Naive B cell (primary cell): ENCODE measurements around the gene EML4. TPM values are rescaled to one million over a fixed set of nuclear protein-coding genes. Genes with fewer than 3 reads are reported as not detected.
"Not testable (repeated sequence)": the region's sequence is repeated elsewhere in the genome, so short reads cannot be mapped to it uniquely, and the experiment has no call there.

Experiments
- ATAC-seq, 2 donors: fragments of 150-1000 bp; cut with Tn5 transposase; 2 replicates each; pipeline ENCODE4 v1.10.0; 2021; ENCODE audit warnings: low read depth in 2 of 2, mild to moderate bottlenecking in 2 of 2, moderate library complexity in 2 of 2
- DNase-seq: peaks from one replicate; pipeline ENCODE4 v3.0.0; 2022
- H3K27ac Mint-ChIP-seq, 6 donors: one replicate each; pipeline ENCODE4 v1.8.0; 2020 to 2022; ENCODE audit warnings: mild to moderate bottlenecking in 6 of 6, mixed read lengths in 6 of 6, moderate library complexity in 5 of 6, inconsistent platforms in 2 of 6
- H3K27me3 Mint-ChIP-seq, 3 donors: one replicate each; pipeline ENCODE4 v1.8.0; 2021 to 2022; ENCODE audit warnings: mixed read lengths in 3 of 3, mild to moderate bottlenecking in 1 of 3
- H3K36me3 Mint-ChIP-seq, 2 donors: one replicate each; pipeline ENCODE4 v1.8.0; 2020 to 2022; ENCODE audit warnings: mixed read lengths in 2 of 2, inconsistent platforms in 1 of 2, mild to moderate bottlenecking in 1 of 2
- H3K4me1 Mint-ChIP-seq, 3 donors: one replicate each; pipeline ENCODE4 v1.8.0; 2020 to 2022; ENCODE audit warnings: mixed read lengths in 3 of 3, inconsistent platforms in 1 of 3, mild to moderate bottlenecking in 1 of 3, moderate library complexity in 1 of 3
- H3K4me3 Mint-ChIP-seq, 8 donors: one replicate each; pipeline ENCODE4 v1.8.0; 2020 to 2022; ENCODE audit warnings: mild to moderate bottlenecking in 8 of 8, mixed read lengths in 8 of 8, moderate library complexity in 8 of 8, inconsistent platforms in 2 of 8
- H3K9me3 Mint-ChIP-seq, 7 donors: one replicate each; pipeline ENCODE4 v1.8.0; 2020 to 2022; ENCODE audit warnings: mixed read lengths in 7 of 7, mild to moderate bottlenecking in 5 of 7, inconsistent platforms in 2 of 7, moderate library complexity in 1 of 7
- polyA plus RNA-seq, 6 donors: library from polyadenylated mRNA; unstranded; fragments of 300-500 nt; fragmentation: Illumina TruSeq; gene quantifications; one replicate each; pipeline ENCODE4 v1.2.3, GENCODE V29; 2021; ENCODE audit warnings: low read depth in 6 of 6

Gene EML4
- polyA plus RNA-seq, 6 donors from 2014 or later: 33.3 to 77.6 (median 62.5) TPM

DNA sequence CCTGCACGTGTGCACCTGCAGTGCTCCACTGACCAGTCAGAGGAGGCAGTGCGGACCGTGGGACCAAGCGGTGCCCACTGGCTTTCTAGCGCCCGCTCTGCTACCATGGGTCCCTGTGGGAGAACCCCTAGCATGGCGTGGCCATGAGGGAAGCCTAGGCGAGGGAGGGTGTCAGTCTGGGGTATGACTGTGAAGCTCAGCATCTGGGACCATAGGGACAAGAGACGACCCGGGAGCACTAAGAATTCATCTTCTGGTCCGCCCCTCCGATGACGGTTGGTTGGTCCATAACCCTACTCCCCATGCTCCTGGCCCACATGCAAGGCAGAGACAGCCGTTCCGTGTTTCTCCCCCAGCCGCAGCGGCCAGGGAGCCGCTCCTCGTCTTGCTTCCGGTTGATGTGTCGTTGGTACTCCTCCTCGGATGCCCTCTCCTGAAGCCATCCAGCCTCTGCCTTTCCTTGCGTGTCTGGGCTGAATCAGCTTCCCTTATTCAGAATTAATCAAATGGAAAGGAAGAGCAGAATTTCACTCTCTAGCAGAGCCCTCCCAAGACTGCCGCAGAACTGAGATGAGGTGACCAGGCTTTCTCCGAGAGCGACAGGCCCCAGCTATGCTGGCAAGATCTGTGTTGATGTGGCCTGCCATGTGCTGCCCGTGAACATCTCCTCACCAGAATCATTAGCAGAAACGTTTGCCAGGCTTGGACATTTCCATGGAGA, 168.9 kb downstream of the EML4 start:
- Mint-ChIP-seq H3K27ac (peak overlapping the region in 5 of 6 donors; percentile 42 to 76 (median 52)), H3K9me3 (peaks cover 0 to 3% (median 0%) of the 10 kb centered on the region in 7 donors), H3K27me3 (no peaks in the 10 kb centered on the region), H3K4me3 (no peak overlapping the region), H3K4me1 (peaks cover 10 to 20% (median 11%) of the 10 kb centered on the region in 3 donors), H3K36me3 (peaks cover 18 to 41% of the 10 kb centered on the region in 2 donors)
- no peak for ATAC-seq
- DNase-seq: no peak

DNA sequence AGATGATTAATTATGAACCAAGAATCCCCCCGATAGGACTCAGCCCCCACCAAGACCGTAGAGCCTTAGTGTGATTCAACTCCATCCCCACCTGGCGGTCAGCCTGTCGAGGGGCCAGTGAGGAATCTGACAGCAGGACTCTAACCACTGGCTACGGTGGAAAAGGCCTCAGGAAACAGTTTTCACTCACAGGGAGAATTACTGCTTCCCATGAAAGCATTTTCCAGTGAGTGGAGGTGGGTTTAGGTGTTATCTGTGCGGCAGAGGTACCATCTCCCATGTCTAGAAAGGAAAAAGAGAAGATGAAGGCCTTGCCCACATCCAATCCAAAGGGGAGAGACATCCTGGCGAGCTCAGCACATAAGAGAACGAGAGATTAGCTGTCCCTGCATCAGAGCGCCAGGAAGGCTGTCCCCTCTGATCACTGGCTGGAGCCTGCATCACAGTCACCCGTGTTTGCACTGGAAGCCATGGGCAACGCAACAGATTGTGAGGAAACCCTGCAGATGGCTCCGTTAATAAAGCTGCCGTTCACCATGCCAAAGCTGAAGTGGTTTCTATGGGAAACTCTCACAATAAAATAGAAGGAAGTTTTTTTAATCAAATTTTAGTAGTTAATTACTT, 169.5 kb downstream of the EML4 start:
- Mint-ChIP-seq H3K36me3 (peaks cover 11 to 39% of the 10 kb centered on the region in 2 donors), H3K4me1 (peaks cover 11 to 20% (median 14%) of the 10 kb centered on the region in 3 donors), H3K4me3 (no peak overlapping the region), H3K27ac (peak overlapping the region in 4 of 6 donors; percentile 45 to 76 (median 54)), H3K9me3 (peaks cover 0 to 3% (median 0%) of the 10 kb centered on the region in 7 donors), H3K27me3 (no peaks in the 10 kb centered on the region)
- ATAC-seq: no peak
- no peak for DNase-seq

DNA sequence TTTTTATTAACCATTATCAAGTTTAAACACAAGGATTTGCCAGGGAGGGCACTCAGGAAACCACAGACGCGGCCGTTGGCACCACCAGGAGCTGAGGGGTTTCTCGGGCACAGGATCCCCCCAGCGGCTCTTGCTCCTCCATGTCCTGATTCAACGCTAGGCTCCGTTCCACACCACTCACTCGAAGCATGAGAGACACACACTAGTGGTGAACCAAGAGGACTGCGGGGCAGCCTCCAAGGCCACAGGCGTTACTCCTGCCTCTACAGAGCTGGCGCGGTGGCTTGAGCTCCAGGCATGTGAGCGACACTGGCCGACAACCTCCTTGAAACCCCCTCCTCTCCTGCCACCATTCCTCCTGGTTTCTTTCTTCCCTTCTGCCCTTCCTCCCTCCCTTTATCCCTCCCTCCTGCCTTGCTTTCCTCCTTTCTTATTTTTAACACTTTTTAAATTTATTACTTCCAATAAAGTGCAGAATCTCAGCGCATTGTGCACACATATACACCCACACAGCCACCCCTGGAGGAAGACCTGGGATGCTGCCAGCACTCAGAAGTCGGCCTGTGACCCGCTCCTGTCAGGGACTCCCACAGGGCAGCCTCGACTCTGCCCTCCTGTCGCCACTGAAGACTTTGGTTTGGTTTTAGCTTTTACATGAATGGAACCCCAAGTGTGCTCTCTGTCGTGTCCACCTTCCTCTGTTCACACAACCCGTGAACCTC, 170.2 kb downstream of the EML4 start:
- Mint-ChIP-seq H3K36me3 (peaks cover 8 to 40% of the 10 kb centered on the region in 2 donors), H3K4me1 (peaks cover 11 to 20% (median 14%) of the 10 kb centered on the region in 3 donors), H3K4me3 (no peak overlapping the region), H3K27me3 (no peaks in the 10 kb centered on the region), H3K9me3 (peaks cover 0 to 3% (median 0%) of the 10 kb centered on the region in 7 donors), H3K27ac (peak overlapping the region in 3 of 6 donors; percentile 37 to 69 (median 38))
- ATAC-seq (no peak), DNase-seq (no peak)

DNA sequence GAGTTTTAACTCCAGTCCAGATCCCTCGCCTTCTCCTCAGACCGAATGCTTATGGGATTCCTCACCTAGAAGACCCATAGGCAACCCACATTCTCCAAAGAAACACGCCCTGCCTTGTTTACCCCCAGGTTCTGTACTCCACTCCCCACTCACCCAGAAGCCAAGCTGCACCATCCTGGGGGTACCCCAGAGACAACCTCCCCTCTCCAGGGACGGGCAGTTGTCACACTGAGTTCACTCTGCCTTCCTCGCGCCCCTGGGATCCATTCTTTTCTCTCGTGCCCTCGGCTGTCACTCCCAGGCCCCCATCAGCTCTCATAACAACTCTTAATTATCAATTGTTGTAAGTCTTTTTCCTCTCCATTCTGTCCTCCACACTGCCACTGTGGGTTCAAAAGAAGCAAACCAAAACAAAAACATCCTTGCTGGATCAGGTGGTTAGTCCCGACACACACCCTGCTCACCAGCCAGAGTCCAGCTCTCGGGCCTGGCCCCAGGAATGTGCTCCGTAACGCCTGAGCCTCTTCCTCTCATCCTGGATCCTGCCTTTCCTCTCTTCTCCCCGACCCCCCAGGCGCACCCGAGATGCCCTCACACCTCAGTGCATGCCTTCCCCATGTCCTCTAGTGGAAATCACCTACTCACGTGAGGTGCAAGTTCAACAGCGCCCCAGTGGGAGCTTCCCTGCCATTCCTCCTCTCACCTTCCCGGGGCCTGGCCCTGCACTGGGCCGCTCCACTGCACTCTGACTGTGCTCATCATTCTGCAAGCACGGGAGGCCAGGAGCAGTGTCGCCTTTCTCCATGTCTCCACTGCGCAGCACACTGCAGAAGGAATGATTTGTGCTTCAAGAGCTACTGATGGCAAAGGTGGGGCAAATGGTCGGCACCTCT, 171.1 kb downstream of the EML4 start:
- H3K36me3 Mint-ChIP-seq: peaks cover 8 to 40% of the 10 kb centered on the region in 2 donors
- DNase-seq (no peak), ATAC-seq (no peak)
- H3K27ac Mint-ChIP-seq: peak overlapping the region; percentile 38 to 89 (median 72)
- peaks cover 0 to 3% (median 0%) of the 10 kb centered on the region in 7 donors for H3K9me3 Mint-ChIP-seq
- no peaks in the 10 kb centered on the region for H3K27me3 Mint-ChIP-seq
- H3K4me1 Mint-ChIP-seq: peaks cover 11 to 20% (median 14%) of the 10 kb centered on the region in 3 donors
- H3K4me3 Mint-ChIP-seq: no peak overlapping the region

- peak overlapping the region in 2 of 6 donors; percentile 22 to 56 for H3K27ac Mint-ChIP-seq
- H3K9me3 Mint-ChIP-seq: peaks cover 0 to 3% (median 0%) of the 10 kb centered on the region in 7 donors
- peaks cover 8 to 40% of the 10 kb centered on the region in 2 donors for H3K36me3 Mint-ChIP-seq
- H3K4me3 Mint-ChIP-seq: no peak overlapping the region
- no peaks in the 10 kb centered on the region for H3K27me3 Mint-ChIP-seq
- DNase-seq: no peak
- ATAC-seq: no peak
- peaks cover 11 to 20% (median 14%) of the 10 kb centered on the region in 3 donors for H3K4me1 Mint-ChIP-seq
Measured at GRCh38 chr2:42340938-42341636, 171.9 kb downstream of the EML4 start.

- Mint-ChIP-seq H3K36me3 (peaks cover 12 to 36% of the 10 kb centered on the region in 2 donors), H3K9me3 (peaks cover 0 to 2% (median 0%) of the 10 kb centered on the region in 7 donors), H3K27me3 (no peaks in the 10 kb centered on the region), H3K4me3 (no peak overlapping the region), H3K27ac (peak overlapping the region in 3 of 6 donors; percentile 42 to 84 (median 44)), H3K4me1 (peaks cover 13 to 20% (median 14%) of the 10 kb centered on the region in 3 donors)
- DNase-seq (no peak), ATAC-seq (no peak)
Measured at GRCh38 chr2:42342061-42342794, 173.1 kb downstream of the EML4 start.

DNA sequence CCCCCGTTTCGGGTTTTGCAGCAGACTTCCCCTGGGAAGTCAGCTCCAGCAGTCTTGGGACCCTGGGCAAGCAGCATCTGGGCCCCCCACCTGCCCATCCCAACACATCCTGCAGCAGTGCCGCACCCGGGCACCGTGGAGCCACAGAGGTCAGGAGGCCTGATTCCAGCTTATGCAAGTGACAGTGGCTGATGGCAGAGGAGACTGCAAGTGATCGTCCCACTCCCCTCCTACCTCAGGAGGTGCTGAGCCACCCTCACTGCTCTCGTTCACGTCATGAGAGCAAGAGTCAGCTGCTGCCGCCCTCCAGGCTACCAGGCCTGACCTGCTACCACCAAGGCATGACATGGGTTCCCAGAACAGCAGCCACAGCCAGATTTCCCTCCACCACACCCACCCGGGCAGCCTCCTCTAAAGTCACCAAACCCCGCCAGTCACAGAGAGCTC, 173.7 kb downstream of the EML4 start:
- ATAC-seq (no peak), DNase-seq (no peak)
- Mint-ChIP-seq H3K27me3 (no peaks in the 10 kb centered on the region), H3K36me3 (peaks cover 14 to 32% of the 10 kb centered on the region in 2 donors), H3K9me3 (no peaks in the 10 kb centered on the region), H3K27ac (peak overlapping the region in 2 of 6 donors; percentile 18 to 44), H3K4me3 (no peak overlapping the region), H3K4me1 (peaks cover 10 to 20% (median 14%) of the 10 kb centered on the region in 3 donors)

GRCh38 chr2:42345986-42346385, 176.8 kb downstream of the EML4 start:
- Mint-ChIP-seq H3K4me1 (peaks cover 4 to 23% (median 8%) of the 10 kb centered on the region in 3 donors), H3K4me3 (no peak overlapping the region), H3K27ac (no peak overlapping the region), H3K9me3 (no peaks in the 10 kb centered on the region), H3K36me3 (peaks cover 8 to 12% of the 10 kb centered on the region in 2 donors), H3K27me3 (no peaks in the 10 kb centered on the region)
- ATAC-seq (no peak), DNase-seq (no peak)

GRCh38 chr2:42346856-42347255, 177.7 kb downstream of the EML4 start:
- not testable (repeated sequence) for H3K4me3 Mint-ChIP-seq, H3K27ac Mint-ChIP-seq
- peaks cover 8 to 14% of the 10 kb centered on the region in 2 donors for H3K36me3 Mint-ChIP-seq

DNA sequence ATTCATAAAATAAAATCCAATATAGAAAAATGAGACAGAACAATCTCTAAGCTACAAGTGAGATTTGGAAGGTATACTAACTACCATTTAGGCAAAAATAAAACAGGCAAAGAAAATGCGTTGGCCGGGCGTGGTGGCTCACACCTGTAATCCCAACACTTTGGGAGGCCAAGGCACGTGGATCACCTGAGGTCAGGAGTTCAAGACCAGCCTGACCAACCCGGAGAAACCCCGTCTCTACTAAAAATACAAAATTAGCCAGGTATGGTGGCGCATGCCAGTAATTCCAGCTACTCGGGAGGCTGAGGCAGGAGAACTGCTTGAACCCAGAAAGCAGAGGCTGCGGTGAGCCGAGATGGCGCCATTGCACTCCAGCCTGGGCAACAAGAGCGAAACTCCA, 178.4 kb downstream of the EML4 start:
- DNase-seq, H3K4me3 Mint-ChIP-seq, ATAC-seq, H3K27me3 Mint-ChIP-seq, H3K9me3 Mint-ChIP-seq, H3K27ac Mint-ChIP-seq: not testable (repeated sequence)
- Mint-ChIP-seq H3K4me1 (peaks cover 4 to 19% (median 4%) of the 10 kb centered on the region in 3 donors), H3K36me3 (peaks cover 8 to 21% of the 10 kb centered on the region in 2 donors)

More at GRCh38 chr2:42346856-42347255, 177.7 kb downstream of the EML4 start:
- not testable (repeated sequence) for ATAC-seq, H3K27me3 Mint-ChIP-seq, H3K9me3 Mint-ChIP-seq, DNase-seq
- peaks cover 4 to 23% (median 8%) of the 10 kb centered on the region in 3 donors for H3K4me1 Mint-ChIP-seq

DNA sequence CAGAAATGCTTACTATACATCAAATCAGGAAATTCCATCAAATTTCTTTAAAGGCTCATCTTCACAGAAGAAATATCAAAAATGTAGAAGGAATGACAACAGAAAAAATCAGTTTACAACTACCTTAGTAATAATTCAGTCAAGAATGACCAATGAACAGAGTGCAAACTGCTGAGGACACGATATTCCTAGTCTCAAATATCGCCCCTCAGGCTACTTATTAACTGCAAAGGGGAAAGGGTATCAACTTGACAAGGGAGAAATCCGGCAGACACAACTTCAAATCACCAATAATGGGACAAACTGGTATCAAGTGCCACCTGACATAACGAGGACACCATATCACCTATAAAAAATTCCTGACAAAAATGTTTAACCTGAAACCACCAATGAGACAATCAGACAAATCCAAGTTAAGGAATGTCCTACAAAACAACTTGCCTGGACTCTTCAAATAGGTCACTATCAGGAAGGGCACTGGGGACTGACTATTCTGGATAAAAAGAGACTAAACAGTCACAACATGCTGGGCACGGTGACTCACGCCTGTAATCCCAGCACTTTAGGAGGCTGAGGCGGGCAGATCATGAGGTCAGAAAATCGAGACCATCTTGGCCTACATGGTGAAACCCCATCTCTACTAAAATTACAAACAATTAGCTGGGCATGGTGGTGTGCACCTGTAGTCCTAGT, 179.1 kb downstream of the EML4 start:
- DNase-seq: no peak

More for the DNA sequence above, 179.1 kb downstream of the EML4 start:
- Mint-ChIP-seq H3K36me3 (peaks cover 7 to 24% of the 10 kb centered on the region in 2 donors), H3K27me3 (no peaks in the 10 kb centered on the region), H3K27ac (no peak overlapping the region), H3K4me3 (no peak overlapping the region), H3K9me3 (no peaks in the 10 kb centered on the region), H3K4me1 (peaks cover 2 to 21% (median 3%) of the 10 kb centered on the region in 3 donors)
- no peak for ATAC-seq
